HepG2 (cell line): ENCODE data around the gene SLC4A2.

Experiments
- ARNT2 ChIP-seq: sonication (generic); formaldehyde crosslinking; IDR thresholded peaks from 2 replicates; pipeline ENCODE4 v1.8.0; 2022; ENCODE audit warnings: mild to moderate bottlenecking, low read depth, missing genetic modification reagents, moderate library complexity
- NFYB ChIP-seq: sonication (generic); formaldehyde crosslinking; IDR thresholded peaks from 2 replicates; pipeline ENCODE4 v1.4.0; 2020; ENCODE audit warnings: missing genetic modification reagents

DNA sequence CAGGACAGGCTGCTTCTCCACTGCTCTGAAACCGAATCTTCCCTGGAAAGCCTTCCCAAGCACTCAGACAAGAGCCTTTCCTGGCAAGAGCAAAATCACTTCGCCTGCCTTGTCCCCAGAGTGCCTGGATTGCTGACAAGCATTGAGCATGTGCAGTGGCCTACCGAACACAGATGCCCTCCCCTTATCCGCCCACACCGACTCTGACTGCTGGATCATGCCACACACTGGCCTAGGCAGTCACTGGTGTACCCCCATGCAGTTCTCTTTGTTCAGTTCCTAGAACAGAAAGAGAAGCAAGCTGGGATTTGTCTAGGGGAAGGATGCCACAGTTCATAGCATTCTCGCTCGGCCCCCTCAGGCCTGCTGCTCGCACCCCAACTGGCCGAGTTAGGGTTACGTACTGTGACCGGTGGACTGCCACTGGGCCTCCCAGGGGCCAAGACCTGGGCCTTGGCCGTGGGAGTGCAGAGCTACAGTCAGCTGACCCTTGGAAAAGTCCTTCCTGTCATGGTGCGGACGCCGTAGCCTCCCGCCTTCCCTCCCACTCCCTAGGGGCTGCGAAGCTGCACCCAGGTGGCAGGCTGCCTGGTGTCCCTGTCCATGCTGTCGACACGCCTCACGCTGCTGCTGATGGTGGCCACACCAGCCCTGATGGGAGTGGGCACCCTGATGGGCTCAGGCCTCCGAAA lies 24.2 kb upstream of the SLC4A2 start:
- TF ChIP-seq ARNT2 (CRISPR knock-in tag), result no peak
- no peak for TF ChIP-seq NFYB (CRISPR knock-in tag)
